GM23338 (cell line): ENCODE results near the gene RXFP4. TPM values are rescaled to one million over a fixed set of nuclear protein-coding genes. Genes with fewer than 3 reads are reported as not detected.

Experiments
- ATAC-seq: fragments of 200-7000 bp; cut with Tn5 transposase; 3 replicates; pipeline ENCODE4 v1.9.1; 2020
- DNase-seq: peaks from one replicate; pipeline ENCODE4 v3.0.0-alpha.2; 2015; ENCODE audit warnings: low spot score
- H2AFZ ChIP-seq: fragments of 200-600 bp; sonication (generic); 2 replicates; pipeline ENCODE4 v1.8.0; 2016; ENCODE audit warnings: antibody characterized with exemption, mild to moderate bottlenecking, moderate library complexity
- H3F3A ChIP-seq: fragments of 200-600 bp; sonication (generic); replicated peaks from 2 replicates; pipeline ENCODE4 v1.8.0; 2017; ENCODE audit warnings: antibody characterized with exemption, mixed run types, low read depth
- H3K27ac ChIP-seq: fragments of 200-600 bp; sonication (generic); 2 replicates; pipeline ENCODE4 v1.6.1; 2016; ENCODE audit warnings: low read depth
- H3K27me3 ChIP-seq: fragments of 200-600 bp; sonication (generic); 2 replicates; pipeline ENCODE4 v1.8.0; 2016; ENCODE audit warnings: mild to moderate bottlenecking, mixed run types, moderate library complexity; ENCODE audit not compliant: insufficient read depth
- H3K36me3 ChIP-seq: fragments of 200-600 bp; sonication (generic); 2 replicates; pipeline ENCODE4 v1.8.0; 2016; ENCODE audit warnings: mild to moderate bottlenecking; ENCODE audit not compliant: insufficient read depth
- H3K4me1 ChIP-seq: fragments of 200-600 bp; sonication (generic); 2 replicates; pipeline ENCODE4 v1.8.0; 2016; ENCODE audit warnings: mild to moderate bottlenecking, moderate library complexity; ENCODE audit not compliant: insufficient read depth
- H3K4me2 ChIP-seq: fragments of 200-600 bp; sonication (generic); 2 replicates; pipeline ENCODE4 v1.7.1; 2017; ENCODE audit warnings: mixed run types
- H3K4me3 ChIP-seq: fragments of 200-600 bp; sonication (generic); 2 replicates; pipeline ENCODE4 v1.6.1; 2016; ENCODE audit warnings: mixed run types
- H3K79me2 ChIP-seq: fragments of 200-600 bp; sonication (generic); replicated peaks from 2 replicates; pipeline ENCODE4 v1.8.0; 2017; ENCODE audit warnings: mild to moderate bottlenecking; ENCODE audit not compliant: insufficient read depth
- H3K9me2 ChIP-seq: fragments of 200-600 bp; sonication (generic); 2 replicates; pipeline ENCODE4 v1.8.0; 2017; ENCODE audit not compliant: insufficient read depth
- H4K20me1 ChIP-seq: fragments of 200-600 bp; sonication (generic); replicated peaks from 2 replicates; pipeline ENCODE4 v1.8.0; 2017; ENCODE audit warnings: mild to moderate bottlenecking; ENCODE audit not compliant: insufficient read depth
- H3K27ac Mint-ChIP-seq: 2 replicates; pipeline ENCODE4 v1.8.0; 2020; ENCODE audit warnings: inconsistent platforms, mild to moderate bottlenecking, moderate library complexity, mixed read lengths
- H3K27me3 Mint-ChIP-seq: 3 replicates; pipeline ENCODE4 v1.8.0; 2022; ENCODE audit warnings: low read depth, mild to moderate bottlenecking, moderate library complexity, mixed read lengths, inconsistent platforms; ENCODE audit not compliant: insufficient read depth, poor library complexity
- H3K36me3 Mint-ChIP-seq: 3 replicates; pipeline ENCODE4 v1.8.0; 2021; ENCODE audit warnings: low read depth, mild to moderate bottlenecking, inconsistent platforms, moderate library complexity, mixed read lengths
- H3K4me1 Mint-ChIP-seq: 3 replicates; pipeline ENCODE4 v1.8.0; 2020; ENCODE audit warnings: mild to moderate bottlenecking, inconsistent platforms, mixed read lengths
- H3K4me3 Mint-ChIP-seq: 3 replicates; pipeline ENCODE4 v1.8.0; 2021; ENCODE audit warnings: moderate library complexity, mild to moderate bottlenecking, inconsistent platforms, mixed read lengths
- H3K9me3 Mint-ChIP-seq: 3 replicates; pipeline ENCODE4 v1.8.0; 2020; ENCODE audit warnings: moderate library complexity, mild to moderate bottlenecking, inconsistent platforms, mixed read lengths
- CREB1 ChIP-seq: fragments of 250-450 bp; sonication (Bioruptor Pico); IDR thresholded peaks from 2 replicates; pipeline ENCODE4 v1.5.0; 2020; ENCODE audit warnings: low read depth, mild to moderate bottlenecking, moderate library complexity
- CTCF ChIP-seq, 2 experiments: fragments of 200-600 bp in 1 of 2; sonication (generic) in 1 of 2; conservative IDR thresholded peaks; 2 replicates each; pipeline versions ENCODE4 v1.5.1 to v1.6.1; 2016 to 2017; ENCODE audit warnings: antibody characterized with exemption in 2 of 2, low read depth in 2 of 2, mild to moderate bottlenecking in 2 of 2, moderate library complexity in 1 of 2
- ETS1 ChIP-seq: IDR thresholded peaks from 2 replicates; pipeline ENCODE4 v1.6.1; 2016; ENCODE audit warnings: antibody characterized with exemption
- EZH2 ChIP-seq: fragments of 200-600 bp; sonication (generic); IDR thresholded peaks from one replicate; pipeline ENCODE4 v1.8.0; 2017; ENCODE audit warnings: antibody characterized with exemption, mild to moderate bottlenecking, low read depth; ENCODE audit not compliant: unreplicated experiment
- EZH2phosphoT487 ChIP-seq: fragments of 200-600 bp; sonication (generic); IDR thresholded peaks from one replicate; pipeline ENCODE4 v1.8.1; 2018; ENCODE audit warnings: antibody characterized with exemption; ENCODE audit not compliant: unreplicated experiment
- JUNB ChIP-seq: IDR thresholded peaks from one replicate; pipeline ENCODE4 v1.6.1; 2016; ENCODE audit warnings: antibody characterized with exemption; ENCODE audit not compliant: unreplicated experiment
- NANOG ChIP-seq: IDR thresholded peaks from 2 replicates; pipeline ENCODE4 v1.6.1; 2016; ENCODE audit warnings: antibody characterized with exemption, borderline replicate concordance
- POLR2AphosphoS5 ChIP-seq: IDR thresholded peaks from 2 replicates; pipeline ENCODE4 v1.6.1; 2016; ENCODE audit warnings: antibody characterized with exemption, low read depth
- REST ChIP-seq: IDR thresholded peaks from one replicate; pipeline ENCODE4 v1.6.1; 2018; ENCODE audit warnings: antibody characterized with exemption; ENCODE audit not compliant: unreplicated experiment
- STAT1 ChIP-seq: IDR thresholded peaks from one replicate; pipeline ENCODE4 v1.6.1; 2016; ENCODE audit warnings: antibody characterized with exemption; ENCODE audit not compliant: unreplicated experiment
- ZNF114 ChIP-seq: fragments of 250-450 bp; sonication (Bioruptor Pico); IDR thresholded peaks from 2 replicates; pipeline ENCODE4 v1.5.0; 2020; ENCODE audit warnings: mild to moderate bottlenecking, moderate library complexity
- ZNF331 ChIP-seq: fragments of 250-450 bp; sonication (Bioruptor Pico); IDR thresholded peaks from 2 replicates; pipeline ENCODE4 v1.5.0; 2020; ENCODE audit warnings: low read depth, mild to moderate bottlenecking, moderate library complexity
- ZNF462 ChIP-seq: fragments of 250-450 bp; sonication (Bioruptor Pico); IDR thresholded peaks from 2 replicates; pipeline ENCODE4 v1.5.0; 2020; ENCODE audit warnings: mild to moderate bottlenecking, moderate library complexity
- polyA plus RNA-seq: library from polyadenylated mRNA; unstranded; fragments of >200 nt; fragmentation: Nextera tagmentation; extraction: Ambion mirVana; gene quantifications from 2 replicates; pipeline ENCODE4 v1.2.1, GENCODE V29; 2016
- total RNA-seq: library from RNA; depleted of rRNA; stranded (reverse); fragments of >200 nt; shearing (Covaris generic); gene quantifications from 2 replicates; pipeline ENCODE4 v1.2.3, GENCODE V29; 2014

RXFP4 gene
- total and polyA plus RNA-seq, 2 experiments from 2014 or later, result not detected

- no peak for DNase-seq
- no peak for ATAC-seq
Measured at GRCh38 chr1:155893389-155894142, 47.9 kb upstream of the RXFP4 start.

More at GRCh38 chr1:155893389-155894142, 47.9 kb upstream of the RXFP4 start:
- Histone ChIP-seq H3K36me3 (no peaks in the 10 kb centered on the region), H3F3A (no peaks in the 10 kb centered on the region; the same call in 1 of the 2 replicates), H2AFZ (no peak overlapping the region), H3K27me3 (no peaks in the 10 kb centered on the region), H3K27ac (0 out of 2 replicates have a peak overlapping the region, but pooled peaks have one; percentile 45), H3K9me2 (no peaks in the 10 kb centered on the region), H3K4me3 (no peak overlapping the region), H4K20me1 (no peaks in the 10 kb centered on the region), H3K4me2 (no peak overlapping the region), H3K79me2 (no peaks in the 10 kb centered on the region), H3K4me1 (no peaks in the 10 kb centered on the region)
- no peak overlapping the region for H3K4me3 Mint-ChIP-seq
- H3K27ac Mint-ChIP-seq, result no peak overlapping the region
- H3K9me3 Mint-ChIP-seq, result no peaks in the 10 kb centered on the region
- H3K27me3 Mint-ChIP-seq, result no peaks in the 10 kb centered on the region
- H3K36me3 Mint-ChIP-seq, result peaks cover 19% of the 10 kb centered on the region; the same call in 2 of the 3 replicates
- TF ChIP-seq JUNB (no peak), ZNF114 (CRISPR knock-in tag) (no peak), CREB1 (CRISPR knock-in tag) (no peak), CTCF (conservative IDR thresholded peaks at IDR 0.05; ENCODE audit: low read depth in 2 of 2) (no peak), ETS1 (no peak), EZH2phosphoT487 (no peak), EZH2 (no peak), POLR2AphosphoS5 (no peak), STAT1 (no peak), REST (no peak), NANOG (no peak), ZNF331 (CRISPR knock-in tag) (no peak), ZNF462 (no peak)
- no peaks in the 10 kb centered on the region for H3K4me1 Mint-ChIP-seq
